ENCODE results near the gene KATNAL2.

The KATNAL2 gene

GRCh38 chr18:47146206-47146605, 228.8 kb downstream of the KATNAL2 start:
- TF ChIP-seq Cebpa-rat (IDR thresholded peaks at IDR 0.05) = no peak

GRCh38 chr18:47149457-47150028, 232.1 kb downstream of the KATNAL2 start:
- H3K27ac ChIP-seq = peak overlapping the region; percentile 87
- 0 out of 2 replicates have a peak, but pooled peaks cover 3% of the 10 kb centered on the region for H3K9me3 ChIP-seq
- peaks cover 33% of the 10 kb centered on the region for H4K20me1 ChIP-seq
- peak overlapping the region; percentile 95 for H3K4me2 ChIP-seq
- peaks cover 26% of the 10 kb centered on the region for H3K4me1 ChIP-seq
- H3K9ac ChIP-seq = peak overlapping the region; percentile 87
- peak overlapping the region; percentile 86 for H3K4me3 ChIP-seq
- H3K27me3 ChIP-seq = no peaks in the 10 kb centered on the region
- H3K36me3 ChIP-seq = peaks cover 25% of the 10 kb centered on the region
- no peak for TF ChIP-seq Cebpa-rat (IDR thresholded peaks at IDR 0.05)

More at GRCh38 chr18:47146206-47146605, 228.8 kb downstream of the KATNAL2 start:
- peaks cover 43% of the 10 kb centered on the region for H4K20me1 ChIP-seq
- H3K36me3 ChIP-seq = peaks cover 12% of the 10 kb centered on the region
- H3K9me3 ChIP-seq = 0 out of 2 replicates have a peak, but pooled peaks cover 3% of the 10 kb centered on the region
- H3K9ac ChIP-seq = no peak overlapping the region
- no peak overlapping the region for H3K27ac ChIP-seq
- H3K4me3 ChIP-seq = no peak overlapping the region
- H3K4me1 ChIP-seq = peaks cover 28% of the 10 kb centered on the region
- no peak overlapping the region for H3K4me2 ChIP-seq
- H3K27me3 ChIP-seq = no peaks in the 10 kb centered on the region

GRCh38 chr18:47150029-47150823, 232.8 kb downstream of the KATNAL2 start, which contains the start of gene HDHD2:
Gene HDHD2, minus strand, starts transcription at chr18:47150500. Its CDS starts 14,061 bp downstream, at chr18:47136439.
- Histone ChIP-seq H3K9ac (peak within 1 kb of the TSS; percentile 87), H3K4me1 (peaks cover 25% of the 10 kb centered on the region), H3K27me3 (no peaks in the 10 kb centered on the region), H4K20me1 (peaks cover 26% of the 10 kb centered on the region; the same call in 1 of the 2 replicates), H3K36me3 (peaks cover 27% of the 10 kb centered on the region), H3K27ac (peak within 1 kb of the TSS; percentile 87), H3K9me3 (0 out of 2 replicates have a peak, but pooled peaks cover 3% of the 10 kb centered on the region), H3K4me2 (peak within 1 kb of the TSS; percentile 95), H3K4me3 (peak within 1 kb of the TSS; percentile 86)
- TF ChIP-seq Cebpa-rat (IDR thresholded peaks at IDR 0.05) = no peak

GRCh38 chr18:47150824-47151366, 233.5 kb downstream of the KATNAL2 start:
- no peak for TF ChIP-seq Cebpa-rat (IDR thresholded peaks at IDR 0.05)
- Histone ChIP-seq H3K9me3 (0 out of 2 replicates have a peak, but pooled peaks cover under 1% of the 10 kb centered on the region), H3K36me3 (peaks cover 24% of the 10 kb centered on the region), H4K20me1 (peaks cover 20% of the 10 kb centered on the region; the same call in 1 of the 2 replicates), H3K4me2 (peak overlapping the region; percentile 95), H3K4me3 (peak overlapping the region; percentile 86), H3K9ac (peak overlapping the region; percentile 87), H3K27me3 (no peaks in the 10 kb centered on the region), H3K4me1 (peaks cover 25% of the 10 kb centered on the region), H3K27ac (peak overlapping the region; percentile 87)

GRCh38 chr18:47151439-47151838, 234.0 kb downstream of the KATNAL2 start:
- TF ChIP-seq Cebpa-rat (IDR thresholded peaks at IDR 0.05) = no peak
- H3K9me3 ChIP-seq = no peaks in the 10 kb centered on the region
- H3K4me3 ChIP-seq = peak overlapping the region; percentile 86
- H3K4me2 ChIP-seq = peak overlapping the region; percentile 95
- peaks cover 22% of the 10 kb centered on the region for H3K36me3 ChIP-seq
- H3K4me1 ChIP-seq = peaks cover 25% of the 10 kb centered on the region
- peak overlapping the region; percentile 87; the same call in 1 of the 2 replicates for H3K9ac ChIP-seq
- H3K27ac ChIP-seq = 0 out of 2 replicates have a peak overlapping the region, but pooled peaks have one; percentile 87
- peaks cover 14% of the 10 kb centered on the region for H4K20me1 ChIP-seq
- H3K27me3 ChIP-seq = no peaks in the 10 kb centered on the region
